Keratinocyte (primary cell): Measurements from ENCODE around the gene TDP2.

Experiments used
- CTCF ChIP-seq, 3 experiments: IDR thresholded peaks in 1 of 3; conservative IDR thresholded peaks in 1 of 3; optimal IDR thresholded peaks in 1 of 3; 2 replicates in 2 of 3; 3 replicates in 1 of 3; pipeline versions ENCODE3 to v1.5.1; 2011; ENCODE audit warnings: low read length in 3 of 3, mild to moderate bottlenecking in 3 of 3, moderate library complexity in 2 of 3, control low read depth in 1 of 3, inconsistent platforms in 1 of 3; ENCODE audit not compliant: insufficient read depth in 2 of 3; ENCODE audit errors: extremely low read depth in 1 of 3
- EZH2 ChIP-seq: IDR thresholded peaks from one replicate; pipeline ENCODE4 v1.6.1; 2012; ENCODE audit warnings: inconsistent platforms, mild to moderate bottlenecking, low read length, moderate library complexity

DNA sequence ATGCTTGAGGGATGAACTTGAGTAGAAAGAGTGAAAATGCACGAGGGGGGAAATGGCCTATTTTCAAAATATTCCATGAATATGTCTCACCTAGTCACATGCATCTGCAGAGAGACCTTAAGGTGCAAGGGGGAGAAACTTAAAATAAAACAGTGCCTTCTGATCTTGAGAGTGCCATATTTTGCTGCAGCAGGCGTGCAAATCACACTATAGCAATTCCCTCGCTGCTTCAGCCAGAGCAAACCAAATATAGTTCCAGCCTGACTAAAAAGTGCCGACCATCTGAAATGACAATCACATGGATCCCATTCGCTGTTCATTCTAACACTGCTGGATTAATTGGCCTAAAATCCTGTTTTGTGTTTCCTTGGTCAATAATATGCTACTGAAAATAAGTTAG is 47.0 kb downstream of the TDP2 start:
- TF ChIP-seq CTCF (optimal IDR thresholded peaks at IDR 0.05 in 1 of 3, IDR thresholded peaks at IDR 0.05 in 1 of 3, conservative IDR thresholded peaks at IDR 0.05 in 1 of 3; ENCODE audit: extremely low read depth in 1 of 3, insufficient read depth in 2 of 3, low read length in 3 of 3) (no peak), EZH2 (no peak)
